Measurements from ENCODE around the gene GOLGA3.
A peak's percentile ranks its signal among the peaks of the same experiment; 100 is the strongest.

GOLGA3 gene

DNA sequence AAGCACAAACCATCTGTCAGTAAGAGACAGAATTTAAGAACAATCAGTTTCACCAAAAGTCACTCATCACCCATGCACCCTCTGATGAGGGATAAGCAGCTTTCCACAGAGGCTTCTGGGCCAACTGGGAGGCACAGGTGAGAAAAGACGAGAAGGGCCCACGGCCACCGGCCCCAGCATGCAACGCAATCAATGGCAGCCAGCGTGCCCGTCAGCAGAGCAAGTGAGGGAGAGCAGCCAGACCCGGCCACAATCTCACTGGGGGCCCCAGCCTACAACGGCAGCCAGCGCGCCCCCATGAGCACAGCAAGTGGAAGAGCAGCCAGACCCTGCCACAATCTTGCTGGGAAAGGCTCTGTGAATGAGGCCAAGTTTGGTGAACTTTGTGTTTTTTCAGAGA, 80.3 kb downstream of the GOLGA3 start:
- DNase-seq (ENCODE audit: low read depth): no peak

GRCh38 chr12:132747896-132748295, 80.8 kb downstream of the GOLGA3 start:
- no peak for DNase-seq (ENCODE audit: low read depth)

GRCh38 chr12:132747395-132747794, 81.3 kb downstream of the GOLGA3 start:
- DNase-seq (ENCODE audit: low read depth): no peak

- no peak for DNase-seq (ENCODE audit: low read depth)
Observed at GRCh38 chr12:132746613-132747012, 82.1 kb downstream of the GOLGA3 start.

DNA sequence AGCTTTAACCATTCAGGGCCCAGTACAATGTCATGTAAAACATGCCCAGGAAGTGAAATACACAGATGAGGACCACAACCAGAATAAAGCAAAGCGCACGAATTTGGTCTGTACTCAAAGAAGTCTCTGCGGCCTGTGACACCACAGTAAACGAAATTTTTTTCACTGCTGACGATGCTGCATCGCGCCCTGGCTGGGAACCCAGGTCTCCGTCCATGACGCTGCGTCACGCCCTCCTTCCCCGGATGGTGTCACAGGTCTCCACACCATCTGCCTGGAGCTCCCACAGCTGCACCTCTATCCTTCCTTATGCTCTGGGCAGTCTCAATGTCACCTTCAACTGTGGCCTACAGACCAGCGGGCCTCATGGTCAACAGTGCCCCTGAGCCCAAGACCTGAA, 84.8 kb downstream of the GOLGA3 start:
- DNase-seq (ENCODE audit: low read depth): no peak

- DNase-seq (ENCODE audit: low read depth): no peak
Observed at GRCh38 chr12:132741620-132742019, 87.0 kb downstream of the GOLGA3 start.

DNA sequence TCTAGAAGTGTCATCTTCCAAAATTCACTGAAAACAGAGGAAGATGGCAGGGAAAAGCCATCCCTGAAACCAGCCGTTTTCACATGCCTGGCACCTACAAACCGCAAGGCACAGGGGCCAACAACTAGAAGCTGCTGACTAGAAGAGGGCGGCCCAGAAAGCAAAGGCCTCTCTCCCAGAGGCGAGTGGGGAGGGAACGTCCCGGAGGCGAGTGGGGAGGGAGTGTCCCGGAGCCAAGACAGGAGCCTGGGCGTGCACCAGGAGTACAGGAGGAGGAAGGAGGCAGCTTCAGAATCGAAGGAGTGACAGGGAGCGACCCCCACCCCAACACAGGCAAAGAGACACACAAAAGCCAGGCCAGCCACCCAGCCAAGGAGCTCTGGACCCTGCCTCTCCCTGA, 88.0 kb downstream of the GOLGA3 start:
- no peak for DNase-seq (ENCODE audit: low read depth)

GRCh38 chr12:132740313-132740646, 88.4 kb downstream of the GOLGA3 start:
- DNase-seq (ENCODE audit: low read depth): no peak

GRCh38 chr12:132739600-132740312, 88.9 kb downstream of the GOLGA3 start:
- DNase-seq (ENCODE audit: low read depth): no peak

- DNase-seq (ENCODE audit: low read depth): no peak
Observed at GRCh38 chr12:132736913-132737312, 91.8 kb downstream of the GOLGA3 start.

DNA sequence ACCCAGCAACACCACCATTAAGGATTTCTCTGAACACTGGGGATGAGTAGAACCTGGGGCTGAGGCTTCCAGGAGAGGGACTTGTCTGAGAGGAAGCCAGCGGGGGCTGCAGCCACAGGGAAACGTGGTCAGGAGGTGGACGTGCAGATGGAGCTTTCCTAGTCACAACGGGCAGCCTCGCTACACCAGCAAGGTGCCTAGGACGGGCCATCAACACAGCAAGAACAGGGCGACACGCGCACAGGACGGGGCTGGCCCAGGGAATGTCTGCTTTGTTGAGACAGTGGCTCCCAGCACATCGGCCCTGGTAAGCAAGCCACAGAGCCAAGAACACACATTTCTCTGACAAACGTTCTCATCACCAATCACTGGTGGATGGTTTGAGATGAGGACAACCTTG, 92.3 kb downstream of the GOLGA3 start:
- no peak for DNase-seq (ENCODE audit: low read depth)

- DNase-seq (ENCODE audit: low read depth): no peak
Observed at GRCh38 chr12:132735496-132735895, 93.2 kb downstream of the GOLGA3 start.

DNA sequence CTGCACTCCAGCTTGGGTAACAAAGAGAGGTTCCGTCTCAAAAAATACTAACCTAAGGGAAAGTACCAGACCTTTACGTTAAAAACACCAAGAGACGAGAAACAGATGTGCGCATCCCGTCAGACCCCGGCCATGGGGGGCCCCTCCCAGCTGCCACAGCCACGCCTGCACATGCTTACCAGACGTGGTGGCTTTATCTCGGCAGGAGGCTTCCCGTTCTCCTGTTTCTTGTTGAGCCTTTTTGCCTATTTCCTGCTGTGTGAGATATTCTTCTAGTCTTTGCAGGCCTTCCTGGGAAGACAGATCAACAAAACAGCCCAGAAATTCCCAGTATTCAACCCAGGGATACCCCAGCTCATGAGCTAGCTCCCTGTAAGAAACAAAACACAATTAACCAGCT, 94.5 kb downstream of the GOLGA3 start:
- no peak for DNase-seq (ENCODE audit: low read depth)

GRCh38 chr12:132731574-132731973, 97.1 kb downstream of the GOLGA3 start:
- DNase-seq (ENCODE audit: low read depth): no peak

DNA sequence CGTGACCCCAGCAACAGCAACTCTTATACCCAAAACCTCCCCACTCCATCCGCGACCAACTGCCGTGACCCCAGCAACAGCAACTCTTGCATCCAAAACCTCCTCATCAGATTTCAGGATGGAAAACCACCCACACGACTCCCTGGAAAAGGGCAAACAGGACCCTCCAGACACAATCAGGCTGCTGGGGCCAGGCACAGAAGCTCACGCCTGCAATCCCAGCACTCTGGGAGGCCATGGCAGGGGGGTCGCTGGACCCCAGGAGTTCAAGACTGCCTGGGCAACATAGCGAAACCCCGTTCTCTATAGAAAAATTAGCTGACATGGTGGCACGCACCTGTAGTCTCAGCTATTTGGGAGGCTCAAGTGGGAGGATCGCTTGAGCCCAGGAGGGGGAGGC, 98.3 kb downstream of the GOLGA3 start:
- DNase-seq (ENCODE audit: low read depth): no peak

DNA sequence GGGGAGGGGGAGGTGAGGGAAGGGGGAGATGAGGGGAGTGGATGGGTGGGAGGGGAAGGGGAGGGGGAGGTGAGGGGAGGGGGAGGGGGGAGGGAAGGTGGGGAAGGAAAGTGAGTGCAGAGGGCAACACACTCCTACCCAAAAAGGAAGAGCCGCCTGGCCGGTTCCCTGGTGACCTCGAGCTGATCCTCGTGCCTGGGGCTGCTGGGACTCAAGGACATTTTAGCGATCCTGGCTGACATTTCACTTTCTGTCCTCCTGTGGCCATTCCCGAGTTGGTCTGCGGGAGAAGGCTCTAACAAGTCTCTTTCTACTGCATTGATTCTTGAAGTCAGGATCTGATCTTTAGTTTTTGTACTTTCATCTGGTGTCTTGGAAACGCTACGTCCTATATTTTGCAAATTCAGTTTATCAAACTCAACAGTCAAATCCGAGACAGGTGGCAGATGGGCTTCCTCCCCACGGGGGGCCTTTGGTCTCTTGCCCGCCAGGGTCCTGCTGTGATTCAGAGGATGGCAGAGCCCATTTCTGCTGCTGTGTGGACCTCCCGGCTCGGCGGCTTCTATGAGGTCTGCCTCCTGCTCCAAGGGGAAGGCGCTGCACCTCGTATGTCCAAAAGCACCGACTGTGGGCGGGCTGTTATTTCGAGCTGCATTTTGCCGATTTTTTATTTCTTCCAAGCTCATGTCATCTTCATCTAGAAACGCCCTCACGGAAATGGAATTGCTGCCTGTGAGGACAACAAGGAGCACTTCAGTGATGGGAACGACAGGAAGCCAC, 98.9 kb downstream of the GOLGA3 start:
- DNase-seq (ENCODE audit: low read depth): peak; percentile 26

- DNase-seq (ENCODE audit: low read depth): no peak
Observed at GRCh38 chr12:132728502-132728901, 100.2 kb downstream of the GOLGA3 start.

- DNase-seq (ENCODE audit: low read depth): no peak
Observed at GRCh38 chr12:132727091-132727794, 101.4 kb downstream of the GOLGA3 start.

DNA sequence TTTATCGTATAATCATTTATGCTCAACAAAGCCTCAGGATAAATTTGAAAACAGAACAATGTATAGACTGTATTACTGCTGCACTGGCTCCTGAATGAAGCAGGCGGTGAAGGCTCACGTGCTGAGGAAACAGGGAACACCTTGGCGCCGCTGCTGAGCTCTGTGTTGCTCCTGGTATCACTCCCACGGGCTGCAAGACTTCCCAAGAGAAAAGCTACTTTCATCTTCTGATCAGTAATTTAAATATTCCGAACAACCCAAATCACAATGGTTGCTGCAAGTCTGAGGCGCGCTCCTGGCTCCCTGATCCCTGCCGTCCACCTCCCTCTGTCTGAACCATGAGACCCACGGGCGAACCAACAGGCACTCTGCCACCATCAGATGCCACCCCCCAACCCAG, 102.3 kb downstream of the GOLGA3 start:
- no peak for DNase-seq (ENCODE audit: low read depth)

- no peak for DNase-seq (ENCODE audit: low read depth)
Observed at GRCh38 chr12:132724506-132725241, 104.0 kb downstream of the GOLGA3 start.

GRCh38 chr12:132723764-132724140, 104.9 kb downstream of the GOLGA3 start:
- peak; percentile 42 for DNase-seq (ENCODE audit: low read depth)

- no peak for DNase-seq (ENCODE audit: low read depth)
Observed at GRCh38 chr12:132723015-132723763, 105.5 kb downstream of the GOLGA3 start.

Data from EH (cell line).